Measurements from ENCODE around the gene INPPL1. TPM values are rescaled to one million over a fixed set of nuclear protein-coding genes. Genes with fewer than 3 reads are reported as not detected.

INPPL1 gene
- total RNA-seq, 1 experiment from 2014 or later = 55.5 TPM

- no peak for DNase-seq (ENCODE audit: low read depth)
Observed at GRCh38 chr11:72218251-72218745, 6.3 kb upstream of the INPPL1 start.

GRCh38 chr11:72220696-72221363 lies 3.7 kb upstream of the INPPL1 start:
- no peak for DNase-seq (ENCODE audit: low read depth)

DNA sequence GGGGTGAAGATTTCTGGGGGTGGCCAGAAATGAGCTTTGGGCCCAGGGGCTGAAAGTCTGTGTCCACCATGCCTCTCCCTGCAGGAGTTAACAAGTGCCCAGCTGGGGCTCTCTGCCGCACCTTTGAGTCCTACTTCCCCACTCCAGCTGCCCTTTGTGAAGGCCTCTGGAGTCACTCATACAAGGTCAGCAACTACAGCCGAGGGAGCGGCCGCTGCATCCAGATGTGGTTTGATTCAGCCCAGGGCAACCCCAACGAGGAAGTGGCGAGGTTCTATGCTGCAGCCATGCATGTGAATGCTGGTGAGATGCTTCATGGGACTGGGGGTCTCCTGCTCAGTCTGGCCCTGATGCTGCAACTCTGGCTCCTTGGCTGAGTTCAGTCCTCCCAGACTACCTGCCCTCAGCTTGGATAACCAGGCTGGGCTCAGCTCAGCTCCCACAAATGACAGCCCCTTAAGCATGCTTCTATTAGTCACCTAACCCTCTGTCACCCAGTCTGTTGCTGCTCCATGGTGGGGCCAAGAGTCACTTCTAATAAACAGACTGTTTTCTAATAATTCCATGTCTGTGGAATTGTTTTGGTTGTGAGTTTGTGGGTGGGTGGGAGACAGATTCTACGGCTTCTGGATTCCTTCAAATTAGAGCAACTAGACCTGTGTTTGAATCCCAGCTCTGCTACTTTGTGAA lies 3.0 kb upstream of the INPPL1 start:
- DNase-seq (ENCODE audit: low read depth) = no peak

GRCh38 chr11:72222106-72222891 lies 2.3 kb upstream of the INPPL1 start:
- DNase-seq (ENCODE audit: low read depth) = no peak

GRCh38 chr11:72222907-72223614 lies 1.5 kb upstream of the INPPL1 start:
- DNase-seq (ENCODE audit: low read depth) = peak; percentile 91

DNA sequence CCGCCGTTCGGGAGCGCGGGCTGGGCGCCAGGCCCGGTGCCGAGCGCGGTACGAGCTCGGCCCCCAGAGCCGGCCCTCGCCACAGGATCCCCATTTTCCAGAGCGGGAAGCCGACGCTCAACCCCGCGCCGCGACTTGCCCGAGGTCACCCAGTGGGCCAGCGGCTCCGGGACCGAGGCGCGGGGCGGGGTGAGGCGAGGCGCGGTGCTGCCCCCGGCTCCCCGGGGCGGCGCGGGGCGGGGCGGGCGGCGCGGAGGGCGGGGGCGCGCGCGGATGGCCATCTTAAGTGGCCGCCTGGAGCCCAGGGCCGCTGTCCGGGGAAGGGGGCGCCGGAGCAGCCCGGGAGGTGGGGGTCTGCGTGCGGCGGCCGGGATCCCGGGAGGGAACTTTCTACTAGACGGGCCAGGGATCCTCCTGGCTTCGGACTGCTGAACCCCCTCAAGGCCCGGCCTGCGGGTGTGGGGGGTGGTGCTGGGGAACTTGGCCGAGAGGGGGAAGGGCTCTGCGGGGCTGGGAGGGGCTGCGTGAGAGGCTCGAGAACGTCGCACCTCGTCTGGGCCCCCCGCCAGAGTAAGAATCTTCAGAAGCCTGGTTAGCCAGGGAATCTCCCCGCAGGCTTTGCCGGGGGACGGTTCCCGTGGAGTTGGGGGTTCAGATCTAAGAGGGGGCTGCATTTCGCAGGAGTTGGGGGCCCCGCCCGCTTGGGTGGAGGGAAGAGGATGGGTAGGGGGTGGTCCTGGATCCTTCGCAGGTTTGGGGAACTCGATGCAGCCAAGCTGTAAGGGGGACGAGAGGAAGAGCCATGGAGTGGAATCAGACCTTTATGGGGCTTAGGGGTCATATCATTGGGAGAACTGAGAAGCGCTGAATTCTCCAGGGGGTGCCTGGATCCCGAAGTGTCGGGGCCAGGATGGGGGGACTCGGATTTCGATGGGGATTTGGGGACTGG lies 678 bp upstream of the INPPL1 start:
- DNase-seq (ENCODE audit: low read depth) = peak; percentile 51

GRCh38 chr11:72225411-72225951 lies 914 bp downstream of the INPPL1 start:
- no peak for DNase-seq (ENCODE audit: low read depth)

DNA sequence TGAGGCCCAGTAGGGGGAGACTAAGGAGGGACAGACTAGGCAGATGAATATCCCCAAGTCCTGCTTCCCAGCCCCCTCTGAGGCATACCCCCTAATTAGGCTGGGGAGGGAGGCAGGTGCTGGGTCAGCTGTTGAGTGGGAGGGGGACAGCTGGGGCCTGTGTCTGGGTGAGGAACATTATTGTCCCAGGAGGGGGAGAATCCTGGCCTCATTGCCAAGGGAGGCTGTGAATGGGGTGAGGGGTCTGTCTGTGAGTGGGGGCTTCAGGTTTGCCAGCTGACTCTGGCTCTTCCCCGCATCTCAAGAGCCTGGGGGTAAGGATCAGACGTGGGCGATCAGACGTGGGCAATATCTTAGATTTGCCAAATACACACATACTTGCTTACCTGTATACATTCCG lies 2.1 kb downstream of the INPPL1 start:
- DNase-seq (ENCODE audit: low read depth) = no peak

DNA sequence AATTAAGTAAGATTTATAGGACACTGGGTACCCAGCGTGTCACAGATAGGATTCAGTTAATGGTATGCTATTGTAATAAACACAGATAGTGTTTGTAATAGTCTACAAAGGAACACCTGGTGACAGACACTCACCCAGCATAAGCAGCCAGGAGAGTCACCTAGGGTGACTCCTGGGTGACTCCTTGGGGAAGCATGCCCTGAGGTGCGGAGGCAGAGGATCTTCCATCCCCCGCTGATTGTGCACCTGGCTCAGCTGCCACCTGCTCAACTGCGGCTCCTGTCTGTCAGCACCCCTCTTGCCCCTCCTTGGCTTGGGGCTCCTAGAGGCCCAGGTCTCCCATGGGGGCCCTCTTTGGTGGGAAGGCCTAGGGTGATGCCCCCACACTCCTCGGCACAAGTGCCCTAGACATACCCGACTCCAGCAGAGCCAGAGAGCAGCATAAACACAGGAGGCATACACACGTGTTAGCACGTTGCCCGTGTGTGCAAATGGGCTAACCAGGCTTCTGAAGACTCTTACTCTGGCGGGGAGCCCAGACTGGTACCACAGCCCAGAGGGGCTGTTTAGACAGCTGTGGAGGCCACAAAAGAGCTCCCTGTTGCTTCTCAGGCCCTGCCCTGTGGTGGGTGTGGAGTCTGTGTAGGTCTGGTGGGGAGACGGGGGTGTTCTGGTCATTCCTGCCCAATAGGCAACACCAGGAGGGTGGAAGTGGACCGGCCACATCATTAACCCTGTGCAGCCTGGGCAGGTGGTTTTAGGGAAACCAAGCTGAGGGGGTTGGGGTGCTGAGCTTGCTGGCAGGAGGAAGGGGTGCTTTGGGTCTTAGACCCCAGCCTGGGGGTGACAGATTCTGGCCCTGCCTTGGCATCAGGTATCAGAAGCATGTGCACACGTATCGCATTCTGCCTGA lies 3.0 kb downstream of the INPPL1 start:
- no peak for DNase-seq (ENCODE audit: low read depth)

DNA sequence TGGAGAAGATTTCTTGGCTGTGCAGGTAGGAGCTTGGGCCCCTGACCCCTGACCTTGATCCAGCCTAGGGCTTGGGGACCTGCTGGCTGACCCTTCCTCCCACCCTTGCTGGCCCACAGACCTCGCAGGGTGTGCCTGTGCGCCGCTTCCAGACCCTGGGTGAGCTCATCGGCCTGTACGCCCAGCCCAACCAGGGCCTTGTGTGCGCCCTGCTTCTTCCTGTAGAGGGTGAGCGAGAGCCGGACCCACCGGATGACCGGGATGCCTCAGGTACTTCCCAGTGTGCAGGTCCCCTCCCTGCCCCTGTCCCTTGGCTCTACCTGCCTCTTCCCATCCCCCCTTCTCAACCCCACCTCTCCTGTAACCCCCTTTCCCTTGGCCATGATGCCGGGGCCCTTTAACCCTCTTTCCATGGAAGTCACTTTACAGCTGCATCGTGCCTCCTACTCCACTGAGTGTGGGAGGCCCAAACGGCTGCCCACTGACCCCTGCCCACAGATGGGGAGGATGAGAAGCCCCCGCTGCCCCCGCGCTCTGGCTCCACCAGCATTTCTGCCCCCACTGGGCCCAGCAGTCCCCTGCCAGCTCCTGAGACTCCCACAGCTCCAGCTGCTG lies 3.8 kb downstream of the INPPL1 start:
- no peak for DNase-seq (ENCODE audit: low read depth)

- DNase-seq (ENCODE audit: low read depth) = no peak
Observed at GRCh38 chr11:72228844-72229231, 4.3 kb downstream of the INPPL1 start.

- DNase-seq (ENCODE audit: low read depth) = no peak
Observed at GRCh38 chr11:72229336-72229924, 4.9 kb downstream of the INPPL1 start.

GRCh38 chr11:72229925-72230763 lies 5.6 kb downstream of the INPPL1 start:
- no peak for DNase-seq (ENCODE audit: low read depth)

DNA sequence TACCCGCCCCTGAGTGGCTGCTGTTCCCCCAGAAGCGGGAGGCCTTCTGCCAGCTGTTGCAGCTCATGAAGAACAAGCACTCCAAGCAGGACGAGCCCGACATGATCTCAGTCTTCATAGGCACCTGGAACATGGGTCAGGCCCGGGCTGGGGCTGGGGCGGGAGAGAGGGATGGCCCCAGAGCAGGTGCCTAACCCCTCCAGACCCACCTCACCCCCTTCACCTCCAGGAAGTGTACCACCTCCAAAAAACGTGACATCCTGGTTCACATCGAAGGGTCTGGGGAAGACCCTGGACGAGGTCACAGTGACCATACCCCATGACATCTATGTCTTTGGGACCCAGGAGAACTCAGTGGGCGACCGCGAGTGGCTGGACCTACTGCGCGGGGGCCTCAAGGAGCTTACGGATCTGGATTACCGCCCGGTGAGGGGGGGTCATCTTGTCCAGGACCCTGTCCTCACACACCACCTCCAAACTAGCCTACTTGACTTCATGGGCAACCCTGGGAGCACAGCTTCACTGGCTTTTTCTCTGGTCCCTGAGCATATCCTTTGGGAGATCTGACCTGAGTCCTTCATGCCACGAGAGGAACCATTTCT lies 6.3 kb downstream of the INPPL1 start:
- no peak for DNase-seq (ENCODE audit: low read depth)

GRCh38 chr11:72231396-72232259 lies 7.1 kb downstream of the INPPL1 start:
- no peak for DNase-seq (ENCODE audit: low read depth)

Data from M059J (cell line).